Stimulated activated CD4-positive, alpha-beta T cell treated with anti-CD3 and anti-CD28 coated beads, TNF-alpha, amount 100 ng/mL, for 1 hour (primary cell): ENCODE results near the gene AGPAT3.
"Not testable (repeated sequence)": the region's sequence is repeated elsewhere in the genome, so short reads cannot be mapped to it uniquely, and the experiment has no call there.

Experiments
- DNase-seq, 3 donors: peaks; one replicate each; pipeline ENCODE4 v3.0.0-alpha.2; 2020; ENCODE audit warnings: low read depth in 3 of 3, low spot score in 1 of 3

AGPAT3 gene

GRCh38 chr21:43864962-43865539, at the start of gene AGPAT3:
AGPAT3 (plus strand) TSS chr21:43865223; CDS start chr21:43959682, 94,459 bp downstream.
- DNase-seq = peak in 1 of 3 donors; percentile 28

- no peak for DNase-seq
Observed at GRCh38 chr21:43815991-43816390, 49.0 kb upstream of the AGPAT3 start.

GRCh38 chr21:43816611-43817071, 48.4 kb upstream of the AGPAT3 start:
- DNase-seq = no peak

GRCh38 chr21:43817157-43818086, 47.6 kb upstream of the AGPAT3 start:
- no peak for DNase-seq

- no peak for DNase-seq
Observed at GRCh38 chr21:43818685-43819084, 46.3 kb upstream of the AGPAT3 start.

GRCh38 chr21:43819511-43820405, 45.3 kb upstream of the AGPAT3 start:
- DNase-seq = no peak

GRCh38 chr21:43820466-43820865, 44.6 kb upstream of the AGPAT3 start:
- DNase-seq = no peak

- not testable (repeated sequence) for DNase-seq
Observed at GRCh38 chr21:43822166-43822565, 42.9 kb upstream of the AGPAT3 start.

- DNase-seq = not testable (repeated sequence)
Observed at GRCh38 chr21:43822741-43823140, 42.3 kb upstream of the AGPAT3 start.

- no peak for DNase-seq
Observed at GRCh38 chr21:43824333-43825241, 40.4 kb upstream of the AGPAT3 start.

GRCh38 chr21:43825242-43825935, 39.6 kb upstream of the AGPAT3 start:
- no peak for DNase-seq

GRCh38 chr21:43825936-43826622, 38.9 kb upstream of the AGPAT3 start:
- DNase-seq = no peak

- no peak for DNase-seq
Observed at GRCh38 chr21:43826623-43826974, 38.4 kb upstream of the AGPAT3 start.

- no peak for DNase-seq
Observed at GRCh38 chr21:43827015-43827611, 37.9 kb upstream of the AGPAT3 start.

- no peak for DNase-seq
Observed at GRCh38 chr21:43829161-43829560, 35.9 kb upstream of the AGPAT3 start.

GRCh38 chr21:43829575-43830119, 35.4 kb upstream of the AGPAT3 start:
- no peak for DNase-seq

- DNase-seq = no peak
Observed at GRCh38 chr21:43832158-43832550, 32.9 kb upstream of the AGPAT3 start.

GRCh38 chr21:43832648-43833047, 32.4 kb upstream of the AGPAT3 start:
- DNase-seq = no peak
